Activated CD4-positive, CD25-positive, alpha-beta regulatory T cell treated with anti-CD3 and anti-CD28 coated beads, Interleukin-2, amount 50 U/mL, for 24 hours (primary cell): ENCODE data around the gene MYO18B.

ENCODE experiments used
- ATAC-seq, 2 donors: fragments of 150-1000 bp; cut with Tn5 transposase; one replicate each; pipeline ENCODE4 v1.10.0; 2021; ENCODE audit warnings: mild to moderate bottlenecking in 1 of 2, moderate library complexity in 1 of 2

Gene MYO18B

GRCh38 chr22:26056455-26057200 lies 314.6 kb downstream of the MYO18B start:
- no peak for ATAC-seq

- no peak for ATAC-seq
Measured at GRCh38 chr22:26057731-26058130, 315.7 kb downstream of the MYO18B start.

- ATAC-seq = no peak
Measured at GRCh38 chr22:26064048-26064447, 322.1 kb downstream of the MYO18B start.

- no peak for ATAC-seq
Measured at GRCh38 chr22:26065847-26066246, 323.9 kb downstream of the MYO18B start.

GRCh38 chr22:26066534-26066933 lies 324.5 kb downstream of the MYO18B start:
- ATAC-seq = no peak

GRCh38 chr22:26068571-26068970 lies 326.6 kb downstream of the MYO18B start:
- ATAC-seq = no peak

GRCh38 chr22:26072621-26073020 lies 330.6 kb downstream of the MYO18B start:
- no peak for ATAC-seq

- no peak for ATAC-seq
Measured at GRCh38 chr22:26075251-26075650, 333.3 kb downstream of the MYO18B start.

GRCh38 chr22:26079009-26079408 lies 337.0 kb downstream of the MYO18B start:
- ATAC-seq = no peak
